ENCODE results near the gene TXNRD2. TPM values are rescaled to one million over a fixed set of nuclear protein-coding genes. Genes with fewer than 3 reads are reported as not detected.

TXNRD2 gene
- polyA plus RNA-seq, 1 donor from 2014 or later = 4.1 TPM

DNA sequence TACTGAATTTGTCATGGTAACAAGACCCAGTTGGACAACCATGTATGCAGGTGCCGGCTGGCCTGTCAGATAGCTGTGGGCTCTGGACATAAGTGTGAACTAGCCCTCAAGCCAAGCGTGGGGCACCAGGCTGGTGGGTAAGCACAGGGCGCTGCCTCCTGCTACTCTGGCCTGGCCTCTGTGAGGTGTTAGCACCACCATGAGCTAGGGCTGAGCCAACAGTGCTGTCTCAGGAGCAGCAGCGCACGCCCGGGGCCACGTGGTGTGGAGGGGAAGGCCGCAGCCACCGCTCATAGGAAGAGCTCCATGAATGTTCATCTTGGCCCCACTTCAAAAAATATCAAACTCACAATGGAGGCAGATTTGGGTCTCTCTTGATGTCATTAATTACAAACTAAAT, 51.7 kb downstream of the TXNRD2 start:
- Histone ChIP-seq H4K20me1 (ENCODE audit: insufficient read depth) (no peaks in the 10 kb centered on the region), H3K4me2 (ENCODE audit: low read length) (no peak overlapping the region), H3K27me3 (ENCODE audit: insufficient read depth, low read depth, low read length) (no peaks in the 10 kb centered on the region), H3K36me3 (ENCODE audit: insufficient read depth, low read length) (no peaks in the 10 kb centered on the region), H3K9me3 (ENCODE audit: low read length) (no peaks in the 10 kb centered on the region), H3K9me2 (ENCODE audit: insufficient read depth, low read length) (no peaks in the 10 kb centered on the region), H3K4me3 (ENCODE audit: low read length) (no peak overlapping the region), H3K9ac (ENCODE audit: low read length) (no peak overlapping the region), H3F3A (ENCODE audit: insufficient read depth, low read length, poor library complexity, severe bottlenecking) (no peaks in the 10 kb centered on the region), H2AFZ (ENCODE audit: low read depth, low read length) (no peak overlapping the region), H3K27ac (ENCODE audit: low read length) (no peak overlapping the region), H3K79me2 (replicated peaks; ENCODE audit: insufficient read depth, low read length) (no peaks in the 10 kb centered on the region)
- TF ChIP-seq MXI1 (conservative IDR thresholded peaks at IDR 0.05; ENCODE audit: poor library complexity, severe bottlenecking) (no peak), EP300 (conservative IDR thresholded peaks at IDR 0.05; ENCODE audit: poor library complexity, severe bottlenecking) (no peak), POLR2AphosphoS5 (IDR thresholded peaks at IDR 0.05) (no peak), SMC3 (conservative IDR thresholded peaks at IDR 0.05; ENCODE audit: poor library complexity) (no peak), RAD21 (conservative IDR thresholded peaks at IDR 0.05) (no peak), EZH2 (IDR thresholded peaks at IDR 0.05; ENCODE audit: borderline replicate concordance, insufficient read depth, low read length, poor library complexity, severe bottlenecking) (no peak), TAF1 (IDR thresholded peaks at IDR 0.05; ENCODE audit: low read depth) (no peak)
- TF ChIP-seq, protein P1, sequence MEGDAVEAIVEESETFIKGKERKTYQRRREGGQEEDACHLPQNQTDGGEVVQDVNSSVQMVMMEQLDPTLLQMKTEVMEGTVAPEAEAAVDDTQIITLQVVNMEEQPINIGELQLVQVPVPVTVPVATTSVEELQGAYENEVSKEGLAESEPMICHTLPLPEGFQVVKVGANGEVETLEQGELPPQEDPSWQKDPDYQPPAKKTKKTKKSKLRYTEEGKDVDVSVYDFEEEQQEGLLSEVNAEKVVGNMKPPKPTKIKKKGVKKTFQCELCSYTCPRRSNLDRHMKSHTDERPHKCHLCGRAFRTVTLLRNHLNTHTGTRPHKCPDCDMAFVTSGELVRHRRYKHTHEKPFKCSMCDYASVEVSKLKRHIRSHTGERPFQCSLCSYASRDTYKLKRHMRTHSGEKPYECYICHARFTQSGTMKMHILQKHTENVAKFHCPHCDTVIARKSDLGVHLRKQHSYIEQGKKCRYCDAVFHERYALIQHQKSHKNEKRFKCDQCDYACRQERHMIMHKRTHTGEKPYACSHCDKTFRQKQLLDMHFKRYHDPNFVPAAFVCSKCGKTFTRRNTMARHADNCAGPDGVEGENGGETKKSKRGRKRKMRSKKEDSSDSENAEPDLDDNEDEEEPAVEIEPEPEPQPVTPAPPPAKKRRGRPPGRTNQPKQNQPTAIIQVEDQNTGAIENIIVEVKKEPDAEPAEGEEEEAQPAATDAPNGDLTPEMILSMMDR (IDR thresholded peaks at IDR 0.05; ENCODE audit: poor library complexity, severe bottlenecking) = no peak
- TF ChIP-seq, protein P2, sequence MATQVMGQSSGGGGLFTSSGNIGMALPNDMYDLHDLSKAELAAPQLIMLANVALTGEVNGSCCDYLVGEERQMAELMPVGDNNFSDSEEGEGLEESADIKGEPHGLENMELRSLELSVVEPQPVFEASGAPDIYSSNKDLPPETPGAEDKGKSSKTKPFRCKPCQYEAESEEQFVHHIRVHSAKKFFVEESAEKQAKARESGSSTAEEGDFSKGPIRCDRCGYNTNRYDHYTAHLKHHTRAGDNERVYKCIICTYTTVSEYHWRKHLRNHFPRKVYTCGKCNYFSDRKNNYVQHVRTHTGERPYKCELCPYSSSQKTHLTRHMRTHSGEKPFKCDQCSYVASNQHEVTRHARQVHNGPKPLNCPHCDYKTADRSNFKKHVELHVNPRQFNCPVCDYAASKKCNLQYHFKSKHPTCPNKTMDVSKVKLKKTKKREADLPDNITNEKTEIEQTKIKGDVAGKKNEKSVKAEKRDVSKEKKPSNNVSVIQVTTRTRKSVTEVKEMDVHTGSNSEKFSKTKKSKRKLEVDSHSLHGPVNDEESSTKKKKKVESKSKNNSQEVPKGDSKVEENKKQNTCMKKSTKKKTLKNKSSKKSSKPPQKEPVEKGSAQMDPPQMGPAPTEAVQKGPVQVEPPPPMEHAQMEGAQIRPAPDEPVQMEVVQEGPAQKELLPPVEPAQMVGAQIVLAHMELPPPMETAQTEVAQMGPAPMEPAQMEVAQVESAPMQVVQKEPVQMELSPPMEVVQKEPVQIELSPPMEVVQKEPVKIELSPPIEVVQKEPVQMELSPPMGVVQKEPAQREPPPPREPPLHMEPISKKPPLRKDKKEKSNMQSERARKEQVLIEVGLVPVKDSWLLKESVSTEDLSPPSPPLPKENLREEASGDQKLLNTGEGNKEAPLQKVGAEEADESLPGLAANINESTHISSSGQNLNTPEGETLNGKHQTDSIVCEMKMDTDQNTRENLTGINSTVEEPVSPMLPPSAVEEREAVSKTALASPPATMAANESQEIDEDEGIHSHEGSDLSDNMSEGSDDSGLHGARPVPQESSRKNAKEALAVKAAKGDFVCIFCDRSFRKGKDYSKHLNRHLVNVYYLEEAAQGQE (IDR thresholded peaks at IDR 0.05; ENCODE audit: borderline replicate concordance) = no peak

DNA sequence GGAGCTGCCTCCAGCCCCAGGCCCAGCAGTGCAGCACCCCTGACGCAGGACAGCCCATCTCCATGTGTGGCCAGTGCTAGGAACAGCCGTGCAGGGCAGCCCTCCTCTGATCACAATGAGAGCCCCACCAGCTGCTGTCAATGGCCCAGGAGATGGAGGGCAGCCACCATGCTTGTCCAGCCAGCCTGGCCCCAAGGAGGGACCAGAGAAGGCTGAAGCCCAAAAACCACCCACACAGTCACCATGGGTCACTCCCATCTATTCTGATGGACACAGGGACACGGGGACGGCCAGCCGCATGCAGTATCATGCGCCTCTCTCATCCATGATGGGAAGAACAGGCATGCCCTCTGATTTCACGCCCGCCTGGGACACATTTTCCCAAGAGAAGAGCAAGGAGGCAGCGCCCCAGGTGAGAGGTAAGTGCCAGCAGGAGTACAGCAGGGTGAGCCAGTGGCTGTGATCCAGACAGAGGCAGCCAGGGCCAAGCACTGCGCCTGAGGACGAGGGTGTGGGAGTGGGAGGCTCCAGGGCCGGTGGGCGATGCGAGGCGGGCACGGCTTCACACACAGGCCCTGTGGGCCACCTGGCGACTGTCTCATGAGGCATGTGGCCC, 53.4 kb downstream of the TXNRD2 start:
- Histone ChIP-seq H4K20me1 (ENCODE audit: insufficient read depth) (no peaks in the 10 kb centered on the region), H3K36me3 (ENCODE audit: insufficient read depth, low read length) (no peaks in the 10 kb centered on the region), H3K9me3 (ENCODE audit: low read length) (no peaks in the 10 kb centered on the region), H3K4me2 (ENCODE audit: low read length) (no peak overlapping the region), H3K9ac (ENCODE audit: low read length) (no peak overlapping the region), H3K9me2 (ENCODE audit: insufficient read depth, low read length) (no peaks in the 10 kb centered on the region), H3F3A (ENCODE audit: insufficient read depth, low read length, poor library complexity, severe bottlenecking) (no peaks in the 10 kb centered on the region), H3K4me3 (ENCODE audit: low read length) (no peak overlapping the region), H3K27ac (ENCODE audit: low read length) (no peak overlapping the region), H3K79me2 (replicated peaks; ENCODE audit: insufficient read depth, low read length) (no peaks in the 10 kb centered on the region), H2AFZ (ENCODE audit: low read depth, low read length) (no peak overlapping the region), H3K27me3 (ENCODE audit: insufficient read depth, low read depth, low read length) (no peaks in the 10 kb centered on the region)
- TF ChIP-seq TAF1 (IDR thresholded peaks at IDR 0.05; ENCODE audit: low read depth) = no peak
- TF ChIP-seq, protein P1 (IDR thresholded peaks at IDR 0.05; ENCODE audit: poor library complexity, severe bottlenecking) = no peak
- no peak for TF ChIP-seq RAD21 (conservative IDR thresholded peaks at IDR 0.05)
- TF ChIP-seq MXI1 (conservative IDR thresholded peaks at IDR 0.05; ENCODE audit: poor library complexity, severe bottlenecking) = no peak
- TF ChIP-seq POLR2AphosphoS5 (IDR thresholded peaks at IDR 0.05) = no peak
- TF ChIP-seq, protein P2 (IDR thresholded peaks at IDR 0.05; ENCODE audit: borderline replicate concordance) = no peak
- TF ChIP-seq EZH2 (IDR thresholded peaks at IDR 0.05; ENCODE audit: borderline replicate concordance, insufficient read depth, low read length, poor library complexity, severe bottlenecking) = no peak
- TF ChIP-seq EP300 (conservative IDR thresholded peaks at IDR 0.05; ENCODE audit: poor library complexity, severe bottlenecking) = no peak
- no peak for TF ChIP-seq SMC3 (conservative IDR thresholded peaks at IDR 0.05; ENCODE audit: poor library complexity)
